ENCODE data around the gene DRD3.

DNA sequence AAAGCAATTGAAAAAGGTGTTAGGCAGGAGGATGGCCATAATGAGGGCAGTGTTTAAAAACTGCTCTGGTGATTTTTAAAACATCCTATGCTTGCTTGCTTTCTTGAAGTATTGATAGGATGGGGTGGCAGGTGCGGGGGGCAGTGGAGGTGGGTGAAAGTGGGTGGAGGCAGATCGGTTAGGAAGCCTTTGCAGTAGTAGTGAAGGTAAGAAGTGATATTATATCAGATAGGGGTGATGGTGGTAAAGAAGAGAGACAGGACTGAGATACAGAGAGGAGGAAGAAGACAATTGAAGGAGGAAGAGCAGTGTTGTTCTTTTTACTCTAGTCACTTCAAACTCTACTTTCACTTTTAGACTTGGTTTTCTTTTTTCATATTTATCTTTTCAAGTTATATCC lies 47.5 kb upstream of the DRD3 start:
- no peak for TF ChIP-seq CTCF (IDR thresholded peaks at IDR 0.05)
- TF ChIP-seq POLR2A (IDR thresholded peaks at IDR 0.05) = no peak
